Measurements from ENCODE around the gene ARID1B.

The ARID1B gene

GRCh38 chr6:157063176-157063905 is 286.2 kb downstream of the ARID1B start:
- no peak for DNase-seq

DNA sequence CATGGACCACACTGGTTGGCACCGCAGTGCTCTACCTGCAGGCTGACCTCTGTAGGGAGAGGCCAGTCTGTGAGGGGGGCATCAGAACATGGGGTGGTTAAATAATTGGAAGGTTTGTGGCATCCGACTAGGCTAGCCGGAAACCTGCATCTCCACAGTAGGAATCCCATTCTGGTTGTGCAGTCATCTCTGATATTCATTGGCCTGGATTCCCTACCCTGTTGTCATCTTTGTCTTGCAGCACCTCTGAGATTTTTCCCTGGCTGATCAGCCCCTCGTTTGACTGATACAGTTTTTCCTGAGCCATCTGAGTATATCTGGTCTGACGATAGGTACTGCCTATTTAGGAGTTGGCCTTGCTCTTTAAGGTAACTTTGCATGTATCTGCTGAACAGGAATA is 286.7 kb downstream of the ARID1B start:
- DNase-seq, result no peak

DNA sequence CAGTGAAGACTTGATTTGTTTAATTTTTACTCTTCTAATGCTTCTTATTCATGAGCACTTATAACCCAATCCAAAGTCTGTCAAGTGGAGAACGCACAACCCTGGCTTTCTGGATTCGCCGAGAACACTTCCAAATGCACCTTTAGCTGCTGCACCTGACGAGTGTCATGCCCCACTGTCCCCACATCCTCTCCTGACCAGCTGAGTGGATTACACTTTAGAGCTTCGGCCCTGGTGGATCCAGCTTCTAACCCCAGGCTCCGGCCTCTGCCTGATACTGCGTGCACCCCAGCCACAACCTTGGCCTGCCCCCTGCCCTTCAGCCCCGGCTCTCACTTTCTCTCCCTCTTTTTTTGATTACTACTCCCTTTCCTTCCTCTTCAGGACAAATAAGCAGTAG is 287.3 kb downstream of the ARID1B start:
- no peak for DNase-seq

GRCh38 chr6:157065366-157065765 is 288.2 kb downstream of the ARID1B start:
- no peak for DNase-seq

GRCh38 chr6:157066781-157067491 is 289.8 kb downstream of the ARID1B start:
- no peak for DNase-seq

- no peak for DNase-seq
Observed at GRCh38 chr6:157067507-157067906, 290.3 kb downstream of the ARID1B start.

GRCh38 chr6:157068691-157069324 is 291.6 kb downstream of the ARID1B start:
- no peak for DNase-seq

DNA sequence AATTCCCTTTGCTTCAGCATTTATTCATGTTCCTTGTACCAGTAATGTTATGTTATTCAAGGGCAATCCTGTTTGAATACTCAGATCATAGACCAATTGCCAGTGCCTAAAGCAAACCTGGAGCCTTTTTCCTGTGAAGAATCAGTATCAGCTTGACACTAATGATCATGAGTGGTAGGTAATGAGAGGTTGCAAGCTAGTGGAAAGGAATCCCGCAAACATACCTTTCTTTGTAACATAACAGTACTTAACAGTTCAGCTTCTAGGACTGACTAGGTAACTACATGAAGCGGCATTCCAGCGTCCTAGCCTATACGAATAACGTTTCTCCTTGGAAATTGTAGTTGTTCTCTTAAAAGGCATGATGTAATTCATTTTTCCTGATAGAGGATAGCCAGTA is 292.4 kb downstream of the ARID1B start:
- no peak for DNase-seq

DNA sequence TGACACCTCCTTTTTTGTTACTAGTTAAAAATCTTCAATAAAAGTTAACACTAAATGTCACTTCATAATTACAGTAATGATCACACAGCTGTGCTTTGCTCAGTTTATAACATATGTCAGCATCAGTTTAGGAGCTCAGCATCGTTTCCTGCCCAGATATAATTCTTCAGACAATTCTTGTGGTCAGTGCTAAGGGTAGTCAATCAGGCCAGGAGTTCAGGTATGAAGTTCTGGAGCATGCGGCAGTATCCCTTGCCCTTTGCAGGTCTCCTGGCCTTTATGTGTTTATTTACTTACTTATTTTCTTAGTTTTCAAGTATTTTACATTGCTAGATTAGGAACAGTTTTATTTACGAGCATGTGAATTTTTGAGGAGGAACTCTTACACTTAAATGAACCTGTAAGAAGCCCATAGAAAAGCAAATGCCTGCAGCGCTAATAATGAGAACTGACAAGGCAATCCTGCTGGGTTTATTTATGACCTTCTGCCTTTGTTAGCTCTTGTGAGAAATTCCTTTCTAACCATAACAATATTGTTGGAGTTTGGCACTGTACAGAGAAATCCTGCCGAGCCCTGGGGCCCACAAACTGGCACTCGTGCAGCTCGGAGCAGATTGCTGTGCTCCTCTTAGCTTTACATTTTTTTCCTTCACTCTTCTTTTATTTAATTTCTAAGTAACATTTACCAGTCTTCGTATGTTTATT is 293.4 kb downstream of the ARID1B start:
- DNase-seq, result no peak

- no peak for DNase-seq
Observed at GRCh38 chr6:157072128-157072527, 294.9 kb downstream of the ARID1B start.

DNA sequence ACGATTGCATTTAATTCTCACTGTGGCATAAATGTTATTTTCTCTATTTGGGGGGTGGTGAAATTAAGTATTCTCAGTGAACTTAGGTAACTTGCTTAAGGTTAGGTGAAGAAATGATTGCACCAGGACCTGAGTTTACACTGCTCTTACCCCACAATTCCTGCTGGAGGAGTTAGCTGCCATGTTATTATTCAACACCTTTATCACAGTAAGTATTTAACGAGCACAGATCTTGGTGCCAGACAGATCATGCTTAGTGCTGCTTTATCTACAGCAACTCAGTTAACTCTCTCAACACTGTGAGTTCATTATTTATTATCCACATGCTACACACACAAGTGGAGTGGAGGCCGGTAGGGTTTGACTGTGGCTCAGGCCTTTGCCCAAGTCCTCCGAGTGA is 296.4 kb downstream of the ARID1B start:
- DNase-seq, result no peak

- DNase-seq, result no peak
Observed at GRCh38 chr6:157074969-157075368, 297.8 kb downstream of the ARID1B start.

DNA sequence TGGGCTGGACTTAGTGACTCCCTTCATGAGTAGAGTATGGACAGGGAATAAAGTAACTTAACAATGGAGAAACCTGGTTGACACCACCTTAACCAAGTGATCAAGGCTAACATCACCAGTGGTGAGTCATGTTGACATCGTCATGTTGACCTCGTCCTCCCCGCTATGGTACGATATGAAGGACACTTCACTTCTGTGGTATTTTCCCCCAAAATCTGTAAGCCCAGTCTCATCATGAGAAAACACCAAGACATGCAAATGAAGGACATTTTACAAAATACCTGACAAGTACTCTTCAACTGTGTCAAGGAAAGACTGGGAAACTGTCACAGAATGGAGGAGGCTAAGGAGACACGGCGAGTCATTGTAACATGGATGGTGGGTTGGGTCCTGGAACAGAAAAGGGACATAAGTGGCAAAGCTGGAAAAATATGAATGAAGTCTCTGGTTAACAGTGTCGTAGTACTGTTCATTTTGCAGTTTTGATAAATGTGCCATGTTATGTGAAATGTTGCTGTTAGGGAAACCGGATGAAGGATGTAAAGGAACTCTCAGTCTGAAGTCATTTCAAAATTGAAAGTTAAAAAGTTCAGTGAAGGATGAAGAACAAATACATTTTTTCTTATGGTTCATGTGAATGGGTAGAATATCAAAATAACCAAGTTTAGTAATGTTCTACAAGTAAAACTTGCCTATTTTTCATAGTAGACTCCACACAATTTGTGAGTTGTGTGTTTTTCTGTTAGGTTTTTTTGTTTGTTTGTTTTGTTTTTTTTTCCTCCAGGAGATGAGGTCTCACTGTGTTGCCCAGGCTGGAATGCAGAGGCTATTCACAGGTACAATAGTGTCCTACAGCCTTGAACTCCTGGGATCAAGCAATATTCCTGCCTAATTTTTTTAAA is 298.6 kb downstream of the ARID1B start:
- DNase-seq, result no peak

- DNase-seq, result no peak
Observed at GRCh38 chr6:157076451-157076822, 299.3 kb downstream of the ARID1B start.

DNA sequence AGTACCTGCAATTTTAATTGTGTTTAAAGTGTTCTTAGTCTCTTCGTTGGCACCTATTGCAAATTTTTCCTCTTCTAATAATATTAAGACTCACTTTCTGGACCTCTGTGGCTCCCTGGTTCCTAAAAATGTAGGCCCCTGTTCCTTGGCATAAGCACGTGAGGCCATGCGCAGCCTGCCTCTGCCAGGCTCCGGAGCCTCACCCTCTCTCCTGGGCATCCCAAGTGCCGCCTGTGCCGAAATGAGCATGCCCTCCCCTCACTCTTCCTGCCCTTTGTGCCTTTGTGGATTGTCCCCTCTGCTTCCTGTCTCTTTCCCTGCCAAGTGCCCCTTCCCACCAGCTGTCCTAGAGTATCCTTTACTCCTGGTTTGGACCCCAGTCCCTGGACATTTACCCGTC is 300.1 kb downstream of the ARID1B start:
- DNase-seq, result no peak

- no peak for DNase-seq
Observed at GRCh38 chr6:157078326-157078725, 301.1 kb downstream of the ARID1B start.

DNA sequence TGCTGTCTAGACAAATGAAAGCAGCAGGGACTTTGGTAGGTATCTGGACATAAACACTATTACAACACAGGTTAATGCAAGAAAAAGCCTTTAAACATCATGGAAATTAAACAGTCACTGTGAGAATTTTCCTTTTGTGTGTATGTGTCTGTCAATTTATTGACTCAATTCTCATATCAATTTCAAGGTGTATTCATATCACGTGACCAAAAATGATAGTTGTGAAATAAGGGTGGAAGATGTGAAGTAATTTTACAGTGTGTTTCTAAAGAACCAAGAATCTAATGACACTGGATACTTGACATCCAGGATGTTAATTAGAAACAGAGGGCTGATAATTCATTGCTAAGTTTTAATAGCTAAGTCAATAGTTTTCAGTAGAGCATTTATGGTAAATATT is 302.1 kb downstream of the ARID1B start:
- DNase-seq, result no peak

DNA sequence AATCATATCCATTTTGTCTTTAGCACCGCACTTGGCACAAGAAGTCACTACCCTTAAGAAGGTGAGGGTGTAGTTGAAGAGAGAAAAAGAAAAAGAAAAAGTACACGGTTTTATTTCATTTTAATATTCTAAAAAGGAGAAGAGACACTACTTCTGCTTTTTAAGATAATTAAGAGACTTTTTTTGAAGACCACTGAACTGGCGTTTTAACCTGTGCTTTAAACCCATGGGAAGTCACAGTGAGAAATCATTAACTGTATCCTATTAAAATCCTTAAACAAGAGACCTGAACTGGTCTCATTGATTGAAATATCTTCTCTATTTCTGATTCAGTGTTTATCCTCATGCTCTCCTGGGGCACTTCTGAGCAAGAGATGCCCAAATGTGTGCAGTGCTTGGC is 302.6 kb downstream of the ARID1B start:
- DNase-seq, result no peak

- DNase-seq, result no peak
Observed at GRCh38 chr6:157080986-157081391, 303.8 kb downstream of the ARID1B start.

DNA sequence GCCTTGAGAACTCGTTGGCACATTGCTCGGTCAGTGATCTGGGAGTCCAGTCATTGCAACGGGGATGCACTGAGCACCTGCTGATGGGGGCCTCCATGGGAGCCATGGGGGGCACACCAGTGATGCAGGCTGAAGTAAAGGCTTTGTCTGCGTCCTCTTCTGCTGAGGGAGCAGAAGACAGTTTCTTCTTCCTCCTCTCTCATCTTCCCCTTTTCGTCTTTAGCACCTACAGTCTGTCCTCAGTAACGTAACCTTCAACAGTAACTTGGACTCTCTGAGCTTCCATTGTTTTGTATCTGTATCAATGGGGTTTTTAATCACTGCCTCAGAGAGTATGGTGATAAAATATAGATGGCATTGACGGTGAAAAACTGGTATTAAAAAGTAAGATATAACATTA is 306.2 kb downstream of the ARID1B start:
- DNase-seq, result no peak

DNA sequence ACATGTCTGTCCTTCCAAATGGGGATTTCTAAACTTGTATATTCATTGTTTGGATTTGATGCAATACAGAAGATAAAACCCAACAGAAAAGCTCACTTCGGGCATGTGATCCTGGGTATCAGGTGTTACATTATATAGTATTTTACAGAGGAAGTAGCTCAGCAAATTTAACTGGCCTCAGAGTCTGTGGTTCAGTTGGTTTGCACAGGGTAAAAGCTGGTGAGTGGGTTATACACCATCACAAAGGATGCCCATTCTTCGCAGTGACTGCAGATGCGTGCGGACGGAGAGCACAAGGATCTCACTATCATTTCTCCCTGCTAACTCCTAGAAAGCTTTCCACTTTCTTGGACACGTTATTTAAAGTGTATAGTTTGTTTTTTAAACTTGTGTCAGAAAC is 309.5 kb downstream of the ARID1B start:
- no peak for DNase-seq

GRCh38 chr6:157087974-157088373 is 310.8 kb downstream of the ARID1B start:
- no peak for DNase-seq

DNA sequence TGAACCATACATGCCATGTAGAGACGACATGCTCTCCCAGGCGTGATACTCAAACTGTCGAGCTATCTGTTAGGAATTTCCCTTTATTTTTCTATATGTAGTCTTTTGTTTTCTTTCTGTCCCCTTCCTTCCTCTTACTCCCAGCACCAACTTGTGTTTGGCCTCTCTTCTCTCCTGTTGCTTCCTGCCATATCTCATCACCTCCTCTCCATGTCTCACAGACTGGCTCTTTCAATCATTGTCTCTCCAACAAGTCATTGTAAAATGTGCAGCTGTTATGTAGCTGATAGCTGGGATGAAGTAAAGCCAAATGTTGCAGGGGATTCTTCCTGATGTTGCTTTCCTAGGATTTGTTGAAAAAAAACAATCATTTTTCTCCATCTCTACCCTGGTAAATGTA is 311.7 kb downstream of the ARID1B start:
- DNase-seq, result no peak

All from NCI-H748 treated with DMSO at 0.1 percent for 48 hours (cell line).